SK-N-SH (cell line): ENCODE measurements around the gene SHCBP1L.

Experiments used
- CTCF ChIP-seq: fragments of 200-600 bp; sonication (generic); IDR thresholded peaks from 2 replicates; pipeline ENCODE4 v1.6.1; 2017; ENCODE audit warnings: antibody characterized with exemption, mild to moderate bottlenecking, moderate library complexity
- MEF2A ChIP-seq: IDR thresholded peaks from 2 replicates; pipeline ENCODE4 v1.4.0; 2012; ENCODE audit warnings: low read depth, borderline replicate concordance
- POLR2AphosphoS5 ChIP-seq: IDR thresholded peaks from 2 replicates; pipeline ENCODE4 v1.6.1; 2012; ENCODE audit warnings: low read depth, low read length
- RAD21 ChIP-seq: IDR thresholded peaks from 2 replicates; pipeline ENCODE4 v1.6.1; 2012; ENCODE audit warnings: mild to moderate bottlenecking, low read length
- REST ChIP-seq: IDR thresholded peaks from 2 replicates; pipeline ENCODE4 v1.6.1; 2012; ENCODE audit warnings: mild to moderate bottlenecking, low read depth, low read length, moderate library complexity
- USF2 ChIP-seq: fragments of 150-350 bp; IDR thresholded peaks from 2 replicates; pipeline ENCODE4 v1.6.1; 2017; ENCODE audit warnings: antibody characterized with exemption, low read length, low read depth, borderline replicate concordance
- YY1 ChIP-seq: IDR thresholded peaks from 2 replicates; pipeline ENCODE4 v1.4.0; 2012; ENCODE audit warnings: low read depth, mild to moderate bottlenecking

GRCh38 chr1:182996816-182997215 lies 43.9 kb upstream of the SHCBP1L start:
- TF ChIP-seq REST (no peak), CTCF (no peak), USF2 (no peak), YY1 (no peak), RAD21 (no peak), MEF2A (no peak), POLR2AphosphoS5 (no peak)
